RWPE2 (cell line): ENCODE results near the gene SUN2.

Experiments
- ATAC-seq: fragments of 200-7000 bp; cut with Tn5 transposase; 3 replicates; pipeline ENCODE4 v1.9.1; 2021; ENCODE audit warnings: low read depth
- DNase-seq: peaks from one replicate; pipeline ENCODE4 v3.0.0-alpha.2; 2020; ENCODE audit warnings: low spot score
- H3K27ac ChIP-seq: fragments of 450-650 bp; 2 replicates; pipeline ENCODE4 v1.5.1; 2017; ENCODE audit warnings: mild to moderate bottlenecking; ENCODE audit not compliant: poor library complexity, severe bottlenecking
- H3K27me3 ChIP-seq: fragments of 250-450 bp; sonication (Bioruptor Pico); 2 replicates; pipeline ENCODE4 v1.5.1; 2021; ENCODE audit warnings: mild to moderate bottlenecking, moderate library complexity; ENCODE audit not compliant: insufficient read depth, poor library complexity, severe bottlenecking
- H3K36me3 ChIP-seq: fragments of 250-450 bp; sonication (Bioruptor Pico); 2 replicates; pipeline ENCODE4 v1.5.1; 2020; ENCODE audit warnings: low read depth, mild to moderate bottlenecking, moderate library complexity
- H3K4me1 ChIP-seq: fragments of 250-450 bp; sonication (Bioruptor Pico); 2 replicates; pipeline ENCODE4 v1.5.1; 2021; ENCODE audit warnings: mild to moderate bottlenecking, moderate library complexity; ENCODE audit not compliant: insufficient read depth, poor library complexity, severe bottlenecking
- H3K4me3 ChIP-seq: fragments of 250-450 bp; sonication (Bioruptor Pico); 2 replicates; pipeline ENCODE4 v1.5.1; 2021; ENCODE audit warnings: mild to moderate bottlenecking, moderate library complexity; ENCODE audit not compliant: severe bottlenecking
- H3K9me3 ChIP-seq: fragments of 250-450 bp; sonication (Bioruptor Pico); 2 replicates; pipeline ENCODE4 v1.5.1; 2021; ENCODE audit warnings: mild to moderate bottlenecking, moderate library complexity; ENCODE audit not compliant: severe bottlenecking
- CTCF ChIP-seq: fragments of 450-650 bp; IDR thresholded peaks from one replicate; pipeline ENCODE4 v1.5.1; 2017; ENCODE audit warnings: mild to moderate bottlenecking, moderate library complexity; ENCODE audit not compliant: poor library complexity, severe bottlenecking

SUN2 gene

GRCh38 chr22:38733724-38734381 lies 21.9 kb downstream of the SUN2 start:
- peaks cover 86% of the 10 kb centered on the region for H3K36me3 ChIP-seq
- ATAC-seq: no peak
- no peak for DNase-seq
- no peaks in the 10 kb centered on the region for H3K9me3 ChIP-seq
- H3K4me3 ChIP-seq: no peak overlapping the region
- H3K27ac ChIP-seq: no peak overlapping the region
- TF ChIP-seq CTCF: no peak
- H3K4me1 ChIP-seq: no peaks in the 10 kb centered on the region
- no peaks in the 10 kb centered on the region for H3K27me3 ChIP-seq

- peaks cover 86% of the 10 kb centered on the region for H3K36me3 ChIP-seq
- no peak overlapping the region for H3K4me3 ChIP-seq
- DNase-seq: no peak
These were observed 22.5 kb downstream of the SUN2 start for GRCh38 chr22:38733329-38733723.

GRCh38 chr22:38732251-38732815 lies 23.5 kb downstream of the SUN2 start:
- no peak for TF ChIP-seq CTCF
- Histone ChIP-seq H3K27ac (no peak overlapping the region), H3K4me1 (no peaks in the 10 kb centered on the region), H3K27me3 (no peaks in the 10 kb centered on the region), H3K9me3 (no peaks in the 10 kb centered on the region), H3K36me3 (peaks cover 86% of the 10 kb centered on the region), H3K4me3 (no peak overlapping the region)
- DNase-seq (no peak), ATAC-seq (no peak)

More at GRCh38 chr22:38733329-38733723, 22.5 kb downstream of the SUN2 start:
- TF ChIP-seq CTCF: peak; percentile 81
- Histone ChIP-seq H3K4me1 (no peaks in the 10 kb centered on the region), H3K27ac (no peak overlapping the region), H3K27me3 (no peaks in the 10 kb centered on the region), H3K9me3 (no peaks in the 10 kb centered on the region)
- ATAC-seq: peak; percentile 50

GRCh38 chr22:38731703-38732161 lies 24.1 kb downstream of the SUN2 start:
- ATAC-seq (no peak), DNase-seq (no peak)
- Histone ChIP-seq H3K9me3 (no peaks in the 10 kb centered on the region), H3K36me3 (peaks cover 86% of the 10 kb centered on the region), H3K4me3 (no peak overlapping the region), H3K27me3 (no peaks in the 10 kb centered on the region), H3K27ac (no peak overlapping the region), H3K4me1 (no peaks in the 10 kb centered on the region)
- TF ChIP-seq CTCF: no peak

- Histone ChIP-seq H3K9me3 (no peaks in the 10 kb centered on the region), H3K27me3 (no peaks in the 10 kb centered on the region), H3K27ac (no peak overlapping the region), H3K4me3 (no peak overlapping the region), H3K4me1 (no peaks in the 10 kb centered on the region), H3K36me3 (peaks cover 86% of the 10 kb centered on the region)
- DNase-seq (no peak), ATAC-seq (no peak)
- no peak for TF ChIP-seq CTCF
These were observed 25.4 kb downstream of the SUN2 start for GRCh38 chr22:38730411-38730871.
